Neural progenitor cell (in vitro differentiated cells): ENCODE data around the gene PLEKHF1. TPM values are rescaled to one million over a fixed set of nuclear protein-coding genes. Genes with fewer than 3 reads are reported as not detected.
A peak's percentile ranks its signal among the peaks of the same experiment; 100 is the strongest.

ENCODE experiments used
- DNase-seq: peaks from one replicate; pipeline ENCODE4 v3.0.0-alpha.2; 2016; ENCODE audit warnings: low spot score
- H2AFZ ChIP-seq: fragments of 200-600 bp; sonication (generic); replicated peaks from 2 replicates; pipeline ENCODE4 v1.6.1; 2016; ENCODE audit warnings: antibody characterized with exemption
- H3F3A ChIP-seq: fragments of 200-600 bp; sonication (generic); 2 replicates; pipeline ENCODE4 v1.6.1; 2016; ENCODE audit warnings: antibody characterized with exemption, low read depth
- H3K27ac ChIP-seq: fragments of 200-600 bp; sonication (generic); 2 replicates; pipeline ENCODE4 v1.5.1; 2016; ENCODE audit warnings: mild to moderate bottlenecking
- H3K27me3 ChIP-seq: fragments of 200-600 bp; sonication (generic); 2 replicates; pipeline ENCODE4 v1.6.1; 2016; ENCODE audit warnings: mild to moderate bottlenecking, moderate library complexity
- H3K36me3 ChIP-seq: fragments of 200-600 bp; sonication (generic); 2 replicates; pipeline ENCODE4 v1.5.1; 2016
- H3K4me1 ChIP-seq: fragments of 200-600 bp; sonication (generic); 2 replicates; pipeline ENCODE4 v1.6.1; 2016; ENCODE audit warnings: mixed run types
- H3K4me2 ChIP-seq: fragments of 200-600 bp; sonication (generic); 2 replicates; pipeline ENCODE4 v1.6.1; 2016
- H3K4me3 ChIP-seq: fragments of 200-600 bp; sonication (generic); 2 replicates; pipeline ENCODE4 v1.5.1; 2016
- H3K79me2 ChIP-seq: fragments of 200-600 bp; sonication (generic); 2 replicates; pipeline ENCODE4 v1.6.1; 2016; ENCODE audit warnings: low read depth
- H3K9ac ChIP-seq: fragments of 200-600 bp; sonication (generic); 2 replicates; pipeline ENCODE4 v1.6.1; 2016
- H3K9me3 ChIP-seq: fragments of 200-600 bp; sonication (generic); 2 replicates; pipeline ENCODE4 v1.5.1; 2016; ENCODE audit warnings: low read depth
- H4K20me1 ChIP-seq: fragments of 200-600 bp; sonication (generic); 2 replicates; pipeline ENCODE4 v1.6.1; 2016; ENCODE audit warnings: low read depth
- H3K27ac Mint-ChIP-seq: 3 replicates; pipeline ENCODE4 v1.8.0; 2021; ENCODE audit warnings: mixed read lengths
- H3K27me3 Mint-ChIP-seq: 2 replicates; pipeline ENCODE4 v1.8.0; 2022; ENCODE audit warnings: low read depth, mild to moderate bottlenecking, inconsistent platforms, moderate library complexity, mixed read lengths; ENCODE audit not compliant: insufficient read depth
- H3K36me3 Mint-ChIP-seq: 3 replicates; pipeline ENCODE4 v1.8.0; 2021; ENCODE audit warnings: mixed read lengths
- H3K4me1 Mint-ChIP-seq: 3 replicates; pipeline ENCODE4 v1.8.0; 2021; ENCODE audit warnings: mixed read lengths
- H3K4me3 Mint-ChIP-seq: 3 replicates; pipeline ENCODE4 v1.8.0; 2021; ENCODE audit warnings: mild to moderate bottlenecking, moderate library complexity, mixed read lengths
- H3K9me3 Mint-ChIP-seq: 3 replicates; pipeline ENCODE4 v1.8.0; 2020; ENCODE audit warnings: mixed read lengths
- EZH2 ChIP-seq: fragments of 200-600 bp; sonication (generic); IDR thresholded peaks from 2 replicates; pipeline ENCODE4 v1.6.1; 2017; ENCODE audit warnings: antibody characterized with exemption, mild to moderate bottlenecking, moderate library complexity
- EZH2phosphoT487 ChIP-seq: fragments of 200-600 bp; sonication (generic); IDR thresholded peaks from 2 replicates; pipeline ENCODE4 v1.6.1; 2017; ENCODE audit warnings: antibody characterized with exemption
- total RNA-seq: library from RNA; depleted of rRNA; stranded (reverse); fragments of >200 nt; gene quantifications from 2 replicates; pipeline ENCODE4 v1.2.3, GENCODE V29; 2015; ENCODE audit warnings: low replicate concordance
- TF ChIP-seq, protein P1 (sequence below): fragments of 200-600 bp; sonication (generic); IDR thresholded peaks from 2 replicates; pipeline ENCODE4 v1.5.1; 2017; ENCODE audit warnings: antibody characterized with exemption, mild to moderate bottlenecking

The PLEKHF1 gene
- total RNA-seq, 1 donor from 2014 or later: 1.2 TPM

DNA sequence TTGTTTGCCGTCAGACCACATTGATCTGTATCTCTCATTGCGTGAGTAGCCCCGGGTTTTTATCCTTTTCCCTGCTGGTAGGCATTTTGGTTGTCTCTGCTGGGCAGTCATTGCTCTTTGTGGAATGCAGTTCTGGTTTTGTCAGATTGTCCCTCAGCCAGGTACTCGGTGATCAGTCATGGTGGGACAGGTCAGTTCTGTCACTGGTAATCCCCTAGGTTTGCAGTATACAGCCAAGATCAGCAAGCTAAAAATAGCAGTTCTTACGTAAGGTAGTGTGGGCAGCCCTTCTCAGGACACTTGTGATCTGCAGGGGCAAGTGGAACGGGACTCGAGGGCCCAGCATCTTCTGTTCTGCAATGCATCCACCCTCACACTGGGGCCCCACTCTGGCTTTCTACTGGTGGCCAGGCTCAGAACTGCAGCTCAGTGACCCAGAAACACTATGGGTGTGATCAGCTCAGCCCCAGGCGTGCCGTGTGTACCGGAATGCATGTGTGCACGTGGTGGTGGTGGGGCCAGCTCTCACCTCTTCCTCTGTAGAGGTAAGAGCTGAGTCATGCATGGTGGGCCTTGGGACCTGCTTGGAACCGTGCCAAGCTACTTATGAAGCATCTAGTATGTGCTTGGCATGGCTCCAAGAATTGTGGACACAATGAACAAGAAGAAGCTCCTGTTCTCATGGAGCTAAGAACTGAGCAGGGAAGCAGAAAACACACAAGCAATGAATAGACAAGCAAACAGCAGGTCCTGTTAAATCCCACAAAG lies 6.3 kb downstream of the PLEKHF1 start:
- TF ChIP-seq EZH2 (no peak), EZH2phosphoT487 (no peak)
- TF ChIP-seq, protein P1, sequence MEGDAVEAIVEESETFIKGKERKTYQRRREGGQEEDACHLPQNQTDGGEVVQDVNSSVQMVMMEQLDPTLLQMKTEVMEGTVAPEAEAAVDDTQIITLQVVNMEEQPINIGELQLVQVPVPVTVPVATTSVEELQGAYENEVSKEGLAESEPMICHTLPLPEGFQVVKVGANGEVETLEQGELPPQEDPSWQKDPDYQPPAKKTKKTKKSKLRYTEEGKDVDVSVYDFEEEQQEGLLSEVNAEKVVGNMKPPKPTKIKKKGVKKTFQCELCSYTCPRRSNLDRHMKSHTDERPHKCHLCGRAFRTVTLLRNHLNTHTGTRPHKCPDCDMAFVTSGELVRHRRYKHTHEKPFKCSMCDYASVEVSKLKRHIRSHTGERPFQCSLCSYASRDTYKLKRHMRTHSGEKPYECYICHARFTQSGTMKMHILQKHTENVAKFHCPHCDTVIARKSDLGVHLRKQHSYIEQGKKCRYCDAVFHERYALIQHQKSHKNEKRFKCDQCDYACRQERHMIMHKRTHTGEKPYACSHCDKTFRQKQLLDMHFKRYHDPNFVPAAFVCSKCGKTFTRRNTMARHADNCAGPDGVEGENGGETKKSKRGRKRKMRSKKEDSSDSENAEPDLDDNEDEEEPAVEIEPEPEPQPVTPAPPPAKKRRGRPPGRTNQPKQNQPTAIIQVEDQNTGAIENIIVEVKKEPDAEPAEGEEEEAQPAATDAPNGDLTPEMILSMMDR: no peak
- peaks cover 27% of the 10 kb centered on the region for H3K4me1 Mint-ChIP-seq
- Histone ChIP-seq H3K9ac (no peak overlapping the region), H3K4me2 (no peak overlapping the region), H2AFZ (no peak overlapping the region), H3K4me1 (peaks cover 9% of the 10 kb centered on the region), H3K27ac (no peak overlapping the region), H3K36me3 (no peaks in the 10 kb centered on the region), H3K9me3 (no peaks in the 10 kb centered on the region), H3F3A (peaks cover 14% of the 10 kb centered on the region), H3K4me3 (no peak overlapping the region), H3K27me3 (peaks cover 19% of the 10 kb centered on the region), H4K20me1 (peaks cover 8% of the 10 kb centered on the region), H3K79me2 (no peaks in the 10 kb centered on the region)
- H3K4me3 Mint-ChIP-seq: no peak overlapping the region
- DNase-seq: no peak
- peaks cover 7% of the 10 kb centered on the region for H3K36me3 Mint-ChIP-seq
- peak overlapping the region; percentile 11 for H3K27ac Mint-ChIP-seq
- peaks cover 13% of the 10 kb centered on the region for H3K27me3 Mint-ChIP-seq
- no peaks in the 10 kb centered on the region for H3K9me3 Mint-ChIP-seq

DNA sequence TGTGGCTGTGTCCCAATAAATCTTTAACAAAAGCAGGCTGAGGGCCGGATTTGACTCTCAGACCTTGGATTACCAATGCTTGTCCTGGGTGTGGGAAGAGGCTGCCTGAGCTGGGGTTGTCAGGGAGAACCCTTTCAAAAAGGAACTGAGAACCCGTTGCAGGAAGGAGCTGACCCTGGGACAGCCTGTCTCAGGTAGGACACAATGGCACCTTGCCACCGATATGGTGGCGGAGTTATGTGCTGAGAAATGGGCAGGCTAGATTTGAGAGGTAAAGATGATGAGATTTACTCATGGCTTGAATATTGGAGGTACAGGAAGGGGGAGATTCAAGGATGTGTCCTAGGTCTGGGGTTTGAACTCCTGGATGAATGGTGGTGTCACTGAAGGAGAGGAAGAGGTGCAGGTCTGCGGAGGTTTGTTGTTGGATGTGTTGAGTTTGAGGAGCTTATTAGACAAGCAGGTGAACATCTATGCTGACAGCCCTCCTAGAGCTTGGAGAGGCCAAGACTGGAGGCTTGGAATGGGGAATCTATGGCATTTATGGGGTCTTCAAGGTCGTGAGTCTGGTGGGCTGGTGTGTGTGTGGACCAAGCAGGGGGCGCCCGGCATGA lies 7.2 kb downstream of the PLEKHF1 start:
- Histone ChIP-seq H3K4me1 (peaks cover 3% of the 10 kb centered on the region), H3K4me2 (no peak overlapping the region), H3K79me2 (no peaks in the 10 kb centered on the region), H3K4me3 (no peak overlapping the region), H3K27me3 (peaks cover 10% of the 10 kb centered on the region), H3F3A (peaks cover 5% of the 10 kb centered on the region), H3K27ac (no peak overlapping the region), H2AFZ (no peak overlapping the region), H3K9me3 (no peaks in the 10 kb centered on the region), H3K36me3 (no peaks in the 10 kb centered on the region), H4K20me1 (peaks cover 1% of the 10 kb centered on the region), H3K9ac (no peak overlapping the region)
- TF ChIP-seq EZH2phosphoT487 (no peak), EZH2 (no peak)
- TF ChIP-seq, protein P1: no peak
- Mint-ChIP-seq H3K36me3 (peaks cover 7% of the 10 kb centered on the region), H3K4me1 (peaks cover 20% of the 10 kb centered on the region), H3K27me3 (peaks cover 13% of the 10 kb centered on the region), H3K4me3 (no peak overlapping the region), H3K27ac (peak overlapping the region; percentile 1), H3K9me3 (no peaks in the 10 kb centered on the region)
- DNase-seq: no peak

DNA sequence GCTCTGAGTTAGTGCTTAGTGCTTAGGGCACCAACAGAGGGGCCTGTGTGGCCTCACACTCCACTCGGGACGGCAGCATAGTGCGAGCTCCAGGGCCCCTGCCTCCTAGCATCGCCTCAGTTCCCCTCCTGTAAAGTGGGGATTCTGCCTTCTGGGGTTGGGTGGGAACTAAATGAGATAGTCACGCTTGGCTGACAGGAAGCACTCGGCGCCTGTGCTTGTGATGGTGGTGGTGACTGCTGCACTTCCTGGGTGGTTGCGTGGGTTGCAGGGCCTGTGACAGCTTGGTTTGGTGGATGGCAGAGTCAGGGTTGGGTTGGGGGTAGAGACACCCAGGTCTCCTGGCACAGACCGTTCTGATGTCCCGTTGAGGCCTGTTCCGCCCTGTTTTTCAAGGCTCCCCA lies 7.7 kb downstream of the PLEKHF1 start:
- Histone ChIP-seq H3K79me2 (no peaks in the 10 kb centered on the region), H3K9ac (no peak overlapping the region), H3K4me1 (no peaks in the 10 kb centered on the region), H3K4me2 (no peak overlapping the region), H2AFZ (no peak overlapping the region), H3K27me3 (peaks cover 5% of the 10 kb centered on the region), H4K20me1 (no peaks in the 10 kb centered on the region), H3K9me3 (no peaks in the 10 kb centered on the region), H3F3A (no peaks in the 10 kb centered on the region), H3K4me3 (no peak overlapping the region), H3K36me3 (no peaks in the 10 kb centered on the region), H3K27ac (no peak overlapping the region)
- Mint-ChIP-seq H3K27me3 (peaks cover 13% of the 10 kb centered on the region), H3K27ac (no peak overlapping the region), H3K36me3 (peaks cover 7% of the 10 kb centered on the region), H3K9me3 (no peaks in the 10 kb centered on the region), H3K4me3 (no peak overlapping the region), H3K4me1 (peaks cover 16% of the 10 kb centered on the region)
- no peak for DNase-seq
- TF ChIP-seq, protein P1: no peak
